HCT116 (cell line): Measurements from ENCODE around the gene TAF1. TPM values are rescaled to one million over a fixed set of nuclear protein-coding genes. Genes with fewer than 3 reads are reported as not detected.

Experiments used
- ATAC-seq: fragments of 200-7000 bp; cut with Tn5 transposase; 2 replicates; pipeline ENCODE4 v1.9.1; 2020; ENCODE audit warnings: mild to moderate bottlenecking, moderate library complexity
- BruUV-seq: library from RNA; stranded (reverse); fragments of 400-500 nt; replicated peaks from 2 replicates; lab custom pipeline; 2021; lab: Mats Ljungman, UMichigan
- CTCF ChIA-PET: fragments of 300-600 bp; sonication (Branson Sonifier 250); formaldehyde crosslinking; loops from one replicate; lab custom pipeline; 2021; ENCODE audit warnings: antibody characterized with exemption; lab: Charles Lee
- POLR2A ChIA-PET: fragments of 300-600, 350-600 bp; sonication (Branson Sonifier 250); formaldehyde crosslinking; loops from one replicate; lab custom pipeline; 2021; ENCODE audit warnings: antibody characterized with exemption; lab: Charles Lee
- RAD21 ChIA-PET, 2 experiments: fragments of 300-600 bp; sonication (Branson Sonifier 250); formaldehyde crosslinking; loops; one replicate each; lab custom pipeline; 2023; ENCODE audit warnings: low total read pairs in 2 of 2; ENCODE audit not compliant: uncharacterized antibody in 2 of 2, unreplicated experiment in 2 of 2, low non-redundant PET in 1 of 2; lab: Charles Lee
- DNase-seq: peaks from one replicate; pipeline ENCODE4 v3.0.0-alpha.2; 2010; ENCODE audit warnings: low read depth, low spot score
- H2AFZ ChIP-seq: fragments of 200-600 bp; shearing (Covaris generic), sonication (generic); 2 replicates; pipeline ENCODE4 v1.6.1; 2017; ENCODE audit warnings: low read depth, mixed run types, mixed read lengths, antibody characterized with exemption, low read length; ENCODE audit not compliant: poor library complexity, severe bottlenecking
- H3K27ac ChIP-seq: 2 replicates; pipeline ENCODE4 v1.5.1; 2012; ENCODE audit warnings: low read depth, low read length
- H3K27me3 ChIP-seq: fragments of 200-600 bp; sonication (generic); 2 replicates; pipeline ENCODE4 v1.6.1; 2016; ENCODE audit warnings: mixed run types, low read length, mixed read lengths; ENCODE audit not compliant: insufficient read depth
- H3K36me3 ChIP-seq, 2 experiments: fragments of 200-500 bp in 1 of 2; fragments of 200-600 bp in 1 of 2; sonication (Bioruptor generic) in 1 of 2; sonication (generic) in 1 of 2; 2 replicates each; pipeline versions ENCODE4 v1.5.1 to v1.6.1; 2014 to 2016; ENCODE audit warnings: low read length in 2 of 2, inconsistent platforms in 1 of 2, mixed read lengths in 1 of 2, mixed run types in 1 of 2; ENCODE audit not compliant: insufficient read depth in 2 of 2, control insufficient read depth in 1 of 2
- H3K4me1 ChIP-seq, 2 experiments: fragments of 200-600 bp in 1 of 2; sonication (generic) in 1 of 2; 2 replicates each; pipeline versions ENCODE4 v1.5.1 to v1.6.1; 2012 to 2017; ENCODE audit warnings: low read length in 2 of 2, inconsistent platforms in 1 of 2, mild to moderate bottlenecking in 1 of 2, mixed read lengths in 1 of 2, mixed run types in 1 of 2, moderate library complexity in 1 of 2; ENCODE audit not compliant: insufficient read depth in 2 of 2, control insufficient read depth in 1 of 2
- H3K4me2 ChIP-seq: fragments of 200-600 bp; sonication (generic); 2 replicates; pipeline ENCODE4 v1.6.1; 2017; ENCODE audit warnings: mixed run types, low read length, mixed read lengths
- H3K4me3 ChIP-seq, 2 experiments: fragments of 200-600 bp in 1 of 2; sonication (generic) in 1 of 2; replicated peaks in 1 of 2; 2 replicates each; pipeline ENCODE4 v1.5.1; 2011 to 2016; ENCODE audit warnings: low read length in 2 of 2, control low read depth in 1 of 2, low read depth in 1 of 2, mild to moderate bottlenecking in 1 of 2, mixed read lengths in 1 of 2, mixed run types in 1 of 2
- H3K79me2 ChIP-seq: fragments of 200-600 bp; sonication (generic); 2 replicates; pipeline ENCODE4 v1.6.1; 2017; ENCODE audit warnings: mild to moderate bottlenecking, mixed run types, low read length, moderate library complexity, mixed read lengths; ENCODE audit not compliant: insufficient read depth
- H3K9ac ChIP-seq: fragments of 200-600 bp; sonication (generic); 2 replicates; pipeline ENCODE4 v1.6.1; 2016; ENCODE audit warnings: low read length, mixed read lengths
- H3K9me2 ChIP-seq: fragments of 200-600 bp; sonication (generic), shearing (Covaris generic); 2 replicates; pipeline ENCODE4 v1.6.1; 2017; ENCODE audit warnings: mixed run types, mild to moderate bottlenecking, moderate library complexity; ENCODE audit not compliant: insufficient read depth
- H3K9me3 ChIP-seq, 2 experiments: fragments of 200-500 bp in 1 of 2; fragments of 200-600 bp in 1 of 2; sonication (Bioruptor generic) in 1 of 2; sonication (generic) in 1 of 2; 2 replicates each; pipeline ENCODE4 v1.6.1; 2014 to 2017; ENCODE audit warnings: low read length in 2 of 2, mixed read lengths in 2 of 2, inconsistent platforms in 1 of 2, low read depth in 1 of 2, mild to moderate bottlenecking in 1 of 2, mixed run types in 1 of 2, moderate library complexity in 1 of 2; ENCODE audit not compliant: control insufficient read depth in 1 of 2, insufficient read depth in 1 of 2
- H4K20me1 ChIP-seq: fragments of 200-600 bp; sonication (generic), shearing (Covaris generic); 2 replicates; pipeline ENCODE4 v1.6.1; 2017; ENCODE audit warnings: mixed run types, mild to moderate bottlenecking, moderate library complexity; ENCODE audit not compliant: insufficient read depth
- CBX3 ChIP-seq: IDR thresholded peaks from 2 replicates; pipeline ENCODE4 v1.6.1; 2012; ENCODE audit warnings: low read depth
- CTCF ChIP-seq, 3 experiments: fragments of 200-600 bp in 1 of 3; sonication (generic) in 1 of 3; IDR thresholded peaks in 2 of 3; conservative IDR thresholded peaks in 1 of 3; 2 replicates each; pipeline ENCODE4 v1.5.1; 2012 to 2017; ENCODE audit warnings: low read depth in 2 of 3, low read length in 2 of 3, antibody characterized with exemption in 1 of 3, borderline replicate concordance in 1 of 3, control low read depth in 1 of 3, mild to moderate bottlenecking in 1 of 3, mixed read lengths in 1 of 3, mixed run types in 1 of 3, moderate library complexity in 1 of 3; ENCODE audit not compliant: insufficient read depth in 1 of 3
- EGR1 ChIP-seq: IDR thresholded peaks from 2 replicates; pipeline ENCODE4 v1.6.1; 2012; ENCODE audit warnings: low read depth
- EZH2phosphoT487 ChIP-seq: fragments of 200-600 bp; IDR thresholded peaks from 2 replicates; pipeline ENCODE4 v1.6.1; 2018; ENCODE audit warnings: antibody characterized with exemption, borderline replicate concordance
- JUND ChIP-seq: IDR thresholded peaks from 2 replicates; pipeline ENCODE4 v1.6.1; 2012
- POLR2A ChIP-seq: IDR thresholded peaks from 2 replicates; pipeline ENCODE4 v1.7.0; 2011; ENCODE audit warnings: borderline replicate concordance; ENCODE audit not compliant: insufficient read depth, insufficient read length; ENCODE audit errors: extremely low read depth
- SIN3A ChIP-seq: IDR thresholded peaks from 2 replicates; pipeline ENCODE4 v1.6.1; 2012; ENCODE audit warnings: low read depth
- SP1 ChIP-seq: IDR thresholded peaks from 2 replicates; pipeline ENCODE4 v1.6.1; 2012; ENCODE audit warnings: low read depth
- SRF ChIP-seq: IDR thresholded peaks from 2 replicates; pipeline ENCODE4 v1.6.1; 2012; ENCODE audit warnings: low read depth
- TCF7L2 ChIP-seq: IDR thresholded peaks from 2 replicates; pipeline ENCODE4 v1.7.0; 2011; ENCODE audit warnings: borderline replicate concordance, inconsistent platforms; ENCODE audit not compliant: insufficient read depth, insufficient read length; ENCODE audit errors: extremely low read depth
- ZFX ChIP-seq: fragments of 450-650 bp; IDR thresholded peaks from 2 replicates; pipeline ENCODE4 v1.6.1; 2017
- ZNF274 ChIP-seq: fragments of 200-500 bp; sonication (Bioruptor generic); IDR thresholded peaks from 2 replicates; pipeline ENCODE4 v1.6.1; 2014; ENCODE audit warnings: mild to moderate bottlenecking, low read depth, low read length, inconsistent platforms
- intact Hi-C: fragments of 100-400 bp; cut with micrococcal nuclease; formaldehyde crosslinking; loops from 2 replicates; pipeline ENCODE4 v1.10.0; 2022
- total RNA-seq: library from RNA; stranded (reverse); gene quantifications from one replicate; pipeline ENCODE4 v1.2.1, GENCODE V29; 2021; ENCODE audit not compliant: unreplicated experiment
- TF ChIP-seq, protein P1 (sequence below): IDR thresholded peaks from 2 replicates; pipeline ENCODE4 v1.6.1; 2012; ENCODE audit warnings: low read depth
- TF ChIP-seq, protein P2 (sequence below): IDR thresholded peaks from 2 replicates; pipeline ENCODE4 v1.6.1; 2012

TAF1 gene
- total RNA-seq, 1 experiment from 2014 or later, result 27.7 TPM

DNA sequence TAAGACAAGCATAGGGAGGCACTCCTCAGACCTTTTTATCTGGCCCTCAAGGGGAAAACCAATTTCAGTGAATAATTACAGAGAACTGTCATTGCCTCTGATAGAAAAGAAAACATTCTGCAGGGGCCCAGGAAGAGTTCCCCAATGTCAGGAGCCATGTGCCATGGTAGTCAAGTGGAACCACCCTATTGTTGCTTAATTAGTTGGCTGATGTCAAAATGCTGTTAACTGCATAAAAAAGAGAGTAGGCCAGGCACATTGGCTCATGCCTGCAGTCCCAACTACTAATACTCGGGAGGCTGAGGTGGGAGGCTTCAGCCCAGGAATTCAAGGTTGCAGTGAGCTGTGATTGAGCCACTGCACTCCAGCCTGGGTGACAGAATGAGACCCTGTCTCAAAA lies 138.2 kb downstream of the TAF1 start:
- Histone ChIP-seq H3K4me1 (no peaks in the 10 kb centered on the region), H3K9ac (no peak overlapping the region), H3K27ac (no peak overlapping the region), H2AFZ (no peak overlapping the region), H3K4me2 (no peak overlapping the region), H3K79me2 (no peaks in the 10 kb centered on the region), H3K9me2 (no peaks in the 10 kb centered on the region), H3K27me3 (no peaks in the 10 kb centered on the region), H3K4me3 (no peak overlapping the region), H4K20me1 (no peaks in the 10 kb centered on the region), H3K36me3 (no peaks in the 10 kb centered on the region), H3K9me3 (no peaks in the 10 kb centered on the region)
- DNase-seq, result no peak
- ChIA-PET CTCF (no interaction called here), POLR2A (no interaction called here), RAD21 (no interaction called here)
- no peak for TF ChIP-seq CBX3
- no peak for TF ChIP-seq ZNF274
- TF ChIP-seq TCF7L2, result no peak
- TF ChIP-seq ZFX, result no peak
- no peak for TF ChIP-seq EZH2phosphoT487
- no peak for TF ChIP-seq SIN3A
- TF ChIP-seq, protein P1, sequence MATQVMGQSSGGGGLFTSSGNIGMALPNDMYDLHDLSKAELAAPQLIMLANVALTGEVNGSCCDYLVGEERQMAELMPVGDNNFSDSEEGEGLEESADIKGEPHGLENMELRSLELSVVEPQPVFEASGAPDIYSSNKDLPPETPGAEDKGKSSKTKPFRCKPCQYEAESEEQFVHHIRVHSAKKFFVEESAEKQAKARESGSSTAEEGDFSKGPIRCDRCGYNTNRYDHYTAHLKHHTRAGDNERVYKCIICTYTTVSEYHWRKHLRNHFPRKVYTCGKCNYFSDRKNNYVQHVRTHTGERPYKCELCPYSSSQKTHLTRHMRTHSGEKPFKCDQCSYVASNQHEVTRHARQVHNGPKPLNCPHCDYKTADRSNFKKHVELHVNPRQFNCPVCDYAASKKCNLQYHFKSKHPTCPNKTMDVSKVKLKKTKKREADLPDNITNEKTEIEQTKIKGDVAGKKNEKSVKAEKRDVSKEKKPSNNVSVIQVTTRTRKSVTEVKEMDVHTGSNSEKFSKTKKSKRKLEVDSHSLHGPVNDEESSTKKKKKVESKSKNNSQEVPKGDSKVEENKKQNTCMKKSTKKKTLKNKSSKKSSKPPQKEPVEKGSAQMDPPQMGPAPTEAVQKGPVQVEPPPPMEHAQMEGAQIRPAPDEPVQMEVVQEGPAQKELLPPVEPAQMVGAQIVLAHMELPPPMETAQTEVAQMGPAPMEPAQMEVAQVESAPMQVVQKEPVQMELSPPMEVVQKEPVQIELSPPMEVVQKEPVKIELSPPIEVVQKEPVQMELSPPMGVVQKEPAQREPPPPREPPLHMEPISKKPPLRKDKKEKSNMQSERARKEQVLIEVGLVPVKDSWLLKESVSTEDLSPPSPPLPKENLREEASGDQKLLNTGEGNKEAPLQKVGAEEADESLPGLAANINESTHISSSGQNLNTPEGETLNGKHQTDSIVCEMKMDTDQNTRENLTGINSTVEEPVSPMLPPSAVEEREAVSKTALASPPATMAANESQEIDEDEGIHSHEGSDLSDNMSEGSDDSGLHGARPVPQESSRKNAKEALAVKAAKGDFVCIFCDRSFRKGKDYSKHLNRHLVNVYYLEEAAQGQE, result no peak
- TF ChIP-seq, protein P2, sequence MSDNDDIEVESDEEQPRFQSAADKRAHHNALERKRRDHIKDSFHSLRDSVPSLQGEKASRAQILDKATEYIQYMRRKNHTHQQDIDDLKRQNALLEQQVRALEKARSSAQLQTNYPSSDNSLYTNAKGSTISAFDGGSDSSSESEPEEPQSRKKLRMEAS, result no peak
- TF ChIP-seq EGR1, result no peak
- no peak for TF ChIP-seq JUND
- no peak for TF ChIP-seq SP1
- no peak for TF ChIP-seq CTCF (IDR thresholded peaks at IDR 0.05 in 2 of 3, conservative IDR thresholded peaks at IDR 0.05 in 1 of 3; ENCODE audit: borderline replicate concordance in 1 of 3, insufficient read depth in 1 of 3, low read depth in 2 of 3, low read length in 2 of 3)
- TF ChIP-seq SRF, result no peak
- no peak for TF ChIP-seq POLR2A
- no peak for ATAC-seq
- intact Hi-C loops, result no loop called here
- no TSS peak for BruUV-seq
